GM19324 (cell line): Measurements from ENCODE around the gene ZNF438.

ENCODE experiments used
- ATAC-seq: cut with Tn5 transposase; IDR thresholded peaks from one replicate; pipeline ENCODE4 v1.9.1; 2021; ENCODE audit warnings: mild to moderate bottlenecking, moderate library complexity; ENCODE audit not compliant: unreplicated experiment, low FRiP score

Gene ZNF438

GRCh38 chr10:30861221-30861620, 170.4 kb downstream of the ZNF438 start:
- ATAC-seq, result no peak

GRCh38 chr10:30858499-30858898, 173.2 kb downstream of the ZNF438 start:
- ATAC-seq, result no peak

GRCh38 chr10:30857803-30858202, 173.9 kb downstream of the ZNF438 start:
- no peak for ATAC-seq

GRCh38 chr10:30855131-30855530, 176.5 kb downstream of the ZNF438 start:
- no peak for ATAC-seq

GRCh38 chr10:30854656-30855055, 177.0 kb downstream of the ZNF438 start:
- no peak for ATAC-seq

GRCh38 chr10:30853066-30853465, 178.6 kb downstream of the ZNF438 start:
- no peak for ATAC-seq

GRCh38 chr10:30850776-30851175, 180.9 kb downstream of the ZNF438 start:
- ATAC-seq, result no peak

- no peak for ATAC-seq
Measured at GRCh38 chr10:30849231-30850035, 182.2 kb downstream of the ZNF438 start.

GRCh38 chr10:30848396-30849032, 183.2 kb downstream of the ZNF438 start:
- ATAC-seq, result no peak

GRCh38 chr10:30847642-30848041, 184.0 kb downstream of the ZNF438 start:
- ATAC-seq, result no peak

- ATAC-seq, result no peak
Measured at GRCh38 chr10:30847199-30847598, 184.5 kb downstream of the ZNF438 start.

GRCh38 chr10:30846710-30847109, 185.0 kb downstream of the ZNF438 start:
- ATAC-seq, result no peak

GRCh38 chr10:30842894-30843293, 188.8 kb downstream of the ZNF438 start:
- no peak for ATAC-seq

- ATAC-seq, result no peak
Measured at GRCh38 chr10:30842185-30842584, 189.5 kb downstream of the ZNF438 start.

- no peak for ATAC-seq
Measured at GRCh38 chr10:30840395-30841050, 191.1 kb downstream of the ZNF438 start.

GRCh38 chr10:30839652-30840051, 192.0 kb downstream of the ZNF438 start:
- no peak for ATAC-seq

GRCh38 chr10:30836406-30836805, 195.3 kb downstream of the ZNF438 start:
- ATAC-seq, result no peak

GRCh38 chr10:30835146-30835545, 196.5 kb downstream of the ZNF438 start:
- ATAC-seq, result no peak

- ATAC-seq, result no peak
Measured at GRCh38 chr10:30834651-30835050, 197.0 kb downstream of the ZNF438 start.

- no peak for ATAC-seq
Measured at GRCh38 chr10:30834153-30834552, 197.5 kb downstream of the ZNF438 start.

GRCh38 chr10:30833628-30833970, 198.1 kb downstream of the ZNF438 start:
- ATAC-seq, result no peak
